Sigmoid colon (tissue), 7 donors: Measurements from ENCODE around the gene GP1BB. TPM values are rescaled to one million over a fixed set of nuclear protein-coding genes. Genes with fewer than 3 reads are reported as not detected.
A peak's percentile ranks its signal among the peaks of the same experiment; 100 is the strongest.

Source experiments
- DNase-seq: peaks from one replicate; pipeline ENCODE4 v3.0.0-alpha.2; 2019
- H3K27ac ChIP-seq, 4 donors: fragments of 200-600 bp; sonication (generic); one replicate each; pipeline ENCODE4 v1.5.1; 2016 to 2019; ENCODE audit warnings: mild to moderate bottlenecking in 1 of 4
- H3K27me3 ChIP-seq, 3 donors: fragments of 200-600 bp; sonication (generic); one replicate each; pipeline ENCODE4 v1.5.1; 2019; ENCODE audit warnings: mild to moderate bottlenecking in 1 of 3
- H3K36me3 ChIP-seq, 4 donors: fragments of 200-600 bp; sonication (generic); one replicate each; pipeline ENCODE4 v1.5.1; 2016 to 2019
- H3K4me1 ChIP-seq, 4 donors: fragments of 200-600 bp; sonication (generic); one replicate each; pipeline ENCODE4 v1.5.1; 2017 to 2019
- H3K4me3 ChIP-seq, 4 donors: fragments of 200-600 bp; sonication (generic); one replicate each; pipeline ENCODE4 v1.5.1; 2017 to 2019; ENCODE audit warnings: mild to moderate bottlenecking in 2 of 4, moderate library complexity in 1 of 4
- H3K9me3 ChIP-seq, 4 donors: fragments of 200-600 bp in 3 of 4; sonication (generic) in 3 of 4; one replicate each; pipeline versions ENCODE4 v1.5.1 to v1.6.1; 2013 to 2019
- CTCF ChIP-seq, 4 experiments: fragments of 450-650 bp in 3 of 4; fragments of 200-600 bp in 1 of 4; IDR thresholded peaks; one replicate each; pipeline ENCODE4 v1.5.1; 2016 to 2019; ENCODE audit warnings: antibody characterized with exemption in 4 of 4, mild to moderate bottlenecking in 3 of 4, moderate library complexity in 2 of 4
- EP300 ChIP-seq, 4 donors: sonication (generic); formaldehyde crosslinking; IDR thresholded peaks; one replicate each; pipeline ENCODE4 v1.6.1; 2017; ENCODE audit warnings: antibody characterized with exemption in 4 of 4
- POLR2A ChIP-seq, 2 donors: fragments of 450-650 bp; IDR thresholded peaks; one replicate each; pipeline ENCODE4 v1.6.1; 2016; ENCODE audit warnings: antibody characterized with exemption in 2 of 2, mild to moderate bottlenecking in 2 of 2, moderate library complexity in 2 of 2
- POLR2AphosphoS5 ChIP-seq, 4 donors: sonication (generic); formaldehyde crosslinking; IDR thresholded peaks; one replicate each; pipeline ENCODE4 v1.6.1; 2017; ENCODE audit warnings: antibody characterized with exemption in 4 of 4
- WGBS, 2 donors: extraction: QIAGEN DNeasy Blood & Tissue Kit; methylation state at CpG; one replicate each; pipeline ENCODE4 v1.1.7; 2013; 5-methylcytosine and 5-hydroxymethylcytosine counted together
- intact Hi-C: fragments of 100-400 bp; cut with DNase I; formaldehyde crosslinking; loops from one replicate; pipeline ENCODE4 v1.15.1; 2023
- polyA plus RNA-seq, 3 donors: library from polyadenylated mRNA; stranded (reverse); fragments of 200-250 nt; gene quantifications; one replicate each; pipeline ENCODE4 v1.2.3, GENCODE V29; 2013
- total RNA-seq, 4 donors: library from RNA; depleted of rRNA; stranded (reverse); fragments of >200 nt; gene quantifications; one replicate each; pipeline ENCODE4 v1.1.0, GENCODE V29; 2016
- donor health status: healthy with polysubstance abuse.
- donor health status: Bipolar disorder and iron deficiency.
- donor health status: healthy.

The GP1BB gene
- total and polyA plus RNA-seq, 7 donors: 1.1 to 2.9 (median 1.9) TPM; not detected in 2

- Histone ChIP-seq H3K27ac (no peak overlapping the region), H3K4me3 (no peak overlapping the region), H3K9me3 (no peaks in the 10 kb centered on the region), H3K27me3 (peaks cover 52 to 94% (median 91%) of the 10 kb centered on the region in 3 donors), H3K4me1 (peaks cover 0 to 51% (median 42%) of the 10 kb centered on the region in 4 donors), H3K36me3 (no peaks in the 10 kb centered on the region)
- WGBS, 2 donors: 4 to 9% methylated on average over 21 of the region's 21 CpGs
- DNase-seq: no peak
- intact Hi-C loops: no loop called here
- no peak for TF ChIP-seq POLR2AphosphoS5 (IDR thresholded peaks at IDR 0.05)
- TF ChIP-seq CTCF (IDR thresholded peaks at IDR 0.05): no peak
- TF ChIP-seq EP300 (IDR thresholded peaks at IDR 0.05): no peak
- no peak for TF ChIP-seq POLR2A (IDR thresholded peaks at IDR 0.05)
Measured at GRCh38 chr22:19758896-19759426, 35.6 kb downstream of the GP1BB start.

- 4 to 5% methylated on average over 43 of the region's 43 CpGs for WGBS, 2 donors
- H3K4me3 ChIP-seq: no peak overlapping the region
- peaks cover 52 to 94% (median 91%) of the 10 kb centered on the region in 3 donors for H3K27me3 ChIP-seq
- no peak for DNase-seq
- H3K4me1 ChIP-seq: peaks cover 0 to 51% (median 42%) of the 10 kb centered on the region in 4 donors
- intact Hi-C loops: no loop called here
- H3K36me3 ChIP-seq: no peaks in the 10 kb centered on the region
- no peaks in the 10 kb centered on the region for H3K9me3 ChIP-seq
- H3K27ac ChIP-seq: no peak overlapping the region
- no peak for TF ChIP-seq CTCF (IDR thresholded peaks at IDR 0.05)
- TF ChIP-seq POLR2AphosphoS5 (IDR thresholded peaks at IDR 0.05): no peak
- TF ChIP-seq EP300 (IDR thresholded peaks at IDR 0.05): no peak
- no peak for TF ChIP-seq POLR2A (IDR thresholded peaks at IDR 0.05)
Measured at GRCh38 chr22:19759427-19760057, 36.2 kb downstream of the GP1BB start.

GRCh38 chr22:19760058-19760950 is 37.0 kb downstream of the GP1BB start, which contains the start of gene TBX1:
Gene TBX1, plus strand, starts transcription at chr22:19760778. Its CDS starts 66 bp downstream, at chr22:19760844.
- intact Hi-C loops: no loop called here
- Histone ChIP-seq H3K27ac (no peak within 1 kb of the TSS), H3K4me3 (peak within 1 kb of the TSS in 1 of 4 donors; percentile 28), H3K4me1 (peaks cover 0 to 44% (median 37%) of the 10 kb centered on the region in 4 donors), H3K27me3 (peaks cover 45 to 94% (median 91%) of the 10 kb centered on the region in 3 donors), H3K36me3 (no peaks in the 10 kb centered on the region), H3K9me3 (no peaks in the 10 kb centered on the region)
- DNase-seq: no peak
- TF ChIP-seq EP300 (IDR thresholded peaks at IDR 0.05): no peak
- TF ChIP-seq CTCF (IDR thresholded peaks at IDR 0.05): no peak
- no peak for TF ChIP-seq POLR2AphosphoS5 (IDR thresholded peaks at IDR 0.05)
- TF ChIP-seq POLR2A (IDR thresholded peaks at IDR 0.05): no peak
- 3% methylated on average over 68 to 69 of the region's 79 CpGs for WGBS, 2 donors

- H3K27ac ChIP-seq: no peak overlapping the region
- intact Hi-C loops: no loop called here
- 3 to 5% methylated on average over 117 of the region's 117 CpGs for WGBS, 2 donors
- H3K9me3 ChIP-seq: no peaks in the 10 kb centered on the region
- peak overlapping the region in 1 of 4 donors; percentile 28 for H3K4me3 ChIP-seq
- peaks cover 44 to 93% (median 90%) of the 10 kb centered on the region in 3 donors for H3K27me3 ChIP-seq
- no peaks in the 10 kb centered on the region for H3K36me3 ChIP-seq
- H3K4me1 ChIP-seq: peaks cover 0 to 36% (median 30%) of the 10 kb centered on the region in 4 donors
- TF ChIP-seq CTCF (IDR thresholded peaks at IDR 0.05) (no peak), POLR2AphosphoS5 (IDR thresholded peaks at IDR 0.05) (no peak), EP300 (IDR thresholded peaks at IDR 0.05) (no peak), POLR2A (IDR thresholded peaks at IDR 0.05) (no peak)
- no peak for DNase-seq
Measured at GRCh38 chr22:19760951-19761724, 37.8 kb downstream of the GP1BB start.
